Endodermal cell (in vitro differentiated cells): ENCODE data around the gene HLA-DPA1. TPM values are rescaled to one million over a fixed set of nuclear protein-coding genes. Genes with fewer than 3 reads are reported as not detected.

Source experiments
- DNase-seq: peaks from one replicate; pipeline ENCODE4 v3.0.0-alpha.2; 2017
- H3K27ac ChIP-seq: 2 replicates; pipeline ENCODE4 v1.5.1; 2013; ENCODE audit warnings: mild to moderate bottlenecking, low read depth, low read length, moderate library complexity
- H3K27me3 ChIP-seq: 2 replicates; pipeline ENCODE4 v1.6.1; 2013; ENCODE audit warnings: mild to moderate bottlenecking, low read length, moderate library complexity; ENCODE audit not compliant: insufficient read depth, control insufficient read depth, poor library complexity, severe bottlenecking
- H3K36me3 ChIP-seq: 2 replicates; pipeline ENCODE4 v1.7.0; 2013; ENCODE audit warnings: mild to moderate bottlenecking, low read length, moderate library complexity; ENCODE audit not compliant: control insufficient read depth, insufficient read depth
- H3K4me1 ChIP-seq: one replicate; pipeline ENCODE4 v1.7.0; 2013; ENCODE audit warnings: low read length; ENCODE audit not compliant: control insufficient read depth, insufficient read depth
- H3K4me3 ChIP-seq: 2 replicates; pipeline ENCODE4 v1.5.1; 2013; ENCODE audit warnings: mild to moderate bottlenecking, low read length, moderate library complexity
- H3K9ac ChIP-seq: 2 replicates; pipeline ENCODE4 v1.6.1; 2013; ENCODE audit warnings: mild to moderate bottlenecking, low read length, moderate library complexity; ENCODE audit not compliant: poor library complexity, severe bottlenecking; ENCODE audit errors: extremely low read depth
- H3K9me3 ChIP-seq: 2 replicates; pipeline ENCODE4 v1.6.1; 2013; ENCODE audit warnings: mild to moderate bottlenecking, low read length, moderate library complexity; ENCODE audit not compliant: control insufficient read depth
- H3K27ac Mint-ChIP-seq: 2 replicates; pipeline ENCODE4 v1.8.0; 2020; ENCODE audit warnings: mixed read lengths
- H3K27me3 Mint-ChIP-seq: 2 replicates; pipeline ENCODE4 v1.8.0; 2021; ENCODE audit warnings: mild to moderate bottlenecking, mixed read lengths; ENCODE audit not compliant: insufficient read depth
- H3K36me3 Mint-ChIP-seq: 2 replicates; pipeline ENCODE4 v1.8.0; 2020; ENCODE audit warnings: low read depth, mixed read lengths
- H3K4me1 Mint-ChIP-seq: 2 replicates; pipeline ENCODE4 v1.8.0; 2020; ENCODE audit warnings: mixed read lengths
- H3K4me3 Mint-ChIP-seq: 2 replicates; pipeline ENCODE4 v1.8.0; 2020; ENCODE audit warnings: mild to moderate bottlenecking, moderate library complexity, mixed read lengths
- H3K9me3 Mint-ChIP-seq: 2 replicates; pipeline ENCODE4 v1.8.0; 2020; ENCODE audit warnings: mild to moderate bottlenecking, mixed read lengths
- CTCF ChIP-seq: fragments of 200-600 bp; sonication (generic); conservative IDR thresholded peaks from 2 replicates; pipeline ENCODE4 v1.5.0; 2021; ENCODE audit warnings: antibody characterized with exemption, mild to moderate bottlenecking
- WGBS, 2 experiments: methylation state at CpG; one replicate each; pipeline versions ENCODE4 v1.1.5 to v1.1.7; 2013; ENCODE audit warnings: missing lambda C conversion rate in 2 of 2, mixed read lengths in 1 of 2; ENCODE audit not compliant: insufficient coverage in 1 of 2, insufficient read length in 1 of 2; 5-methylcytosine and 5-hydroxymethylcytosine counted together
- total RNA-seq, 2 donors: library from RNA; stranded (reverse); fragmentation: NEBNext Ultra II Directional in 1 of 2; extraction: Animal tissue kit (Norgen Biotek cat#: 25700) in 1 of 2; gene quantifications; 2 replicates in 1 of 2; 3 replicates in 1 of 2; pipeline ENCODE4 v1.2.1, GENCODE V29; 2021

HLA-DPA1 gene
- total RNA-seq, 2 donors from 2014 or later = 1.7 to 1.9 TPM

DNA sequence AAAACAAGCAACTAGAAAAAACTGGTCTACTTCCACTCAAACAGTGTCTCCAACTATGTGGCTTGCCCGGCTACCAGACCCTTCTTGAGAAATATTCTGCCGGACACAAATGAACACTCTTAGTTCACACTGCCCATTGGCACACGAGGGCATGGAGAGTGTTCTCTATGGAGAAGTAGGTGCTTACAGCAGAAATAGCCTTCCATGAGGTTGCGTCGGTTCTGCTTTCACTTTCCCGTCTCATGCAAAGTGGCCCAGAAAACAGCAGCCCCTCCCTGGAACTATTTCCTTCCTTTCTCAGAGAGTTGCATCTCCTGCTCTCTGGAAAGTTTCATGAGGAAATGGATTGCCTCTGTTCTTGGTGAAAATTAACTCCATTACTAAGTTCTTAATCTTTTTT lies 54.5 kb downstream of the HLA-DPA1 start:
- WGBS, 2 experiments = 50 to 76% methylated on average over 2 to 6 of the region's 6 CpGs
- H3K4me1 Mint-ChIP-seq = peaks cover 16% of the 10 kb centered on the region
- no peaks in the 10 kb centered on the region for H3K36me3 Mint-ChIP-seq
- H3K9ac ChIP-seq = no peak overlapping the region
- peaks cover 8% of the 10 kb centered on the region for H3K27me3 ChIP-seq
- no peak for TF ChIP-seq CTCF
- H3K4me3 Mint-ChIP-seq = no peak overlapping the region
- no peak overlapping the region for H3K27ac ChIP-seq
- H3K4me3 ChIP-seq = no peak overlapping the region
- H3K9me3 ChIP-seq = no peaks in the 10 kb centered on the region
- H3K27ac Mint-ChIP-seq = no peak overlapping the region
- no peaks in the 10 kb centered on the region for H3K36me3 ChIP-seq
- no peaks in the 10 kb centered on the region for H3K4me1 ChIP-seq
- no peak for DNase-seq
- no peaks in the 10 kb centered on the region for H3K9me3 Mint-ChIP-seq
- peaks cover 9% of the 10 kb centered on the region for H3K27me3 Mint-ChIP-seq

GRCh38 chr6:33018418-33018817 lies 55.0 kb downstream of the HLA-DPA1 start:
- Mint-ChIP-seq H3K27ac (no peak overlapping the region), H3K27me3 (peaks cover 9% of the 10 kb centered on the region), H3K4me1 (peaks cover 16% of the 10 kb centered on the region), H3K4me3 (no peak overlapping the region), H3K9me3 (no peaks in the 10 kb centered on the region), H3K36me3 (no peaks in the 10 kb centered on the region)
- DNase-seq = no peak
- no peak overlapping the region for H3K4me3 ChIP-seq
- H3K27me3 ChIP-seq = peaks cover 8% of the 10 kb centered on the region
- no peak for TF ChIP-seq CTCF
- no peak overlapping the region for H3K27ac ChIP-seq
- no peaks in the 10 kb centered on the region for H3K36me3 ChIP-seq
- no peaks in the 10 kb centered on the region for H3K4me1 ChIP-seq
- H3K9ac ChIP-seq = no peak overlapping the region
- H3K9me3 ChIP-seq = no peaks in the 10 kb centered on the region

DNA sequence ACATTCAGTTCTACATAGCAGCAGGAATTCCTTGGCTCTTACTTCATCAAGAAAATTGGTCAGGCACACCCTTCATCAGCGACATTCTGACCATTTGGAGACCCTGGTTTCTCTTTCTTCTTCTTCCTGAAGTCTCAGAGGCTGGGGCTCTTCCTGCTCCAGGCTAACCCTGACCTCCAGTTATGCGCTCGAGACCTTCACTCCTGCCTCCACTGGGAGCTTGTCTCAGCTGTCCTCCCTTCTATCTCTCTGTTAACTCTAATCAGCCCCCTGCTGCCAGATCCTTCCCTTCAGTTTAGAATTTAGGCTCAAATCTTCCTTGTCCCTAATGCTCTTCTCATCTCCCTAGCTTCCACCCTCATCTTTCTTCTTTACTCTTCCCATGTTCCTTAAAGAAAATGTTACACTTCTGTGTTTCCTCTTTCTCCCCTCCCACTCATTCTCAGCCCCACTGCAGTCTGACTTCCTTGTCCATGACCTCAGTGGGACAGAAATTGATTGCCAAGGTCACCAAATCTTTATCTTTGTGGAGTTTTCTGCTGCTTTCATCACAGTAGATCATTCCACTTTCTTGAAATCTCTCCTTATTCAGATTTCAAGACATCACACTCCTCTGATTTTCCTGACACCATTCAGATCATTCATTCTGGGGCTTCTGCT lies 55.6 kb downstream of the HLA-DPA1 start:
- peaks cover 9% of the 10 kb centered on the region for H3K27me3 Mint-ChIP-seq
- no peaks in the 10 kb centered on the region for H3K36me3 Mint-ChIP-seq
- H3K4me3 Mint-ChIP-seq = no peak overlapping the region
- Histone ChIP-seq H3K27ac (no peak overlapping the region), H3K9me3 (no peaks in the 10 kb centered on the region), H3K4me3 (no peak overlapping the region), H3K36me3 (no peaks in the 10 kb centered on the region), H3K9ac (no peak overlapping the region), H3K27me3 (peaks cover 8% of the 10 kb centered on the region), H3K4me1 (no peaks in the 10 kb centered on the region)
- DNase-seq = no peak
- no peak for TF ChIP-seq CTCF
- 78 to 92% methylated on average over 2 to 3 of the region's 3 CpGs for WGBS, 2 experiments
- H3K27ac Mint-ChIP-seq = no peak overlapping the region
- peaks cover 16% of the 10 kb centered on the region for H3K4me1 Mint-ChIP-seq
- H3K9me3 Mint-ChIP-seq = no peaks in the 10 kb centered on the region
